Measurements from ENCODE around the gene SMYD4. TPM values are rescaled to one million over a fixed set of nuclear protein-coding genes. Genes with fewer than 3 reads are reported as not detected.

SMYD4 gene
- total RNA-seq, 1 donor from 2014 or later, result 24.0 TPM

- H4K20me1 ChIP-seq (ENCODE audit: low read depth), result no peaks in the 10 kb centered on the region
- no peak overlapping the region for H3K9ac ChIP-seq
- Mint-ChIP-seq H3K27me3 (ENCODE audit: insufficient read depth, low read depth) (peaks cover under 1% of the 10 kb centered on the region), H3K9me3 (no peaks in the 10 kb centered on the region), H3K27ac (peak overlapping the region; percentile 90), H3K4me1 (peaks cover 12% of the 10 kb centered on the region), H3K4me3 (peak overlapping the region; percentile 30), H3K36me3 (peaks cover 3% of the 10 kb centered on the region)
- no peak overlapping the region for H3K27ac ChIP-seq
- no peaks in the 10 kb centered on the region for H3K36me3 ChIP-seq
- H3K9me3 ChIP-seq (ENCODE audit: low read depth), result no peaks in the 10 kb centered on the region
- H3K4me2 ChIP-seq, result no peak overlapping the region
- H2AFZ ChIP-seq (replicated peaks), result no peak overlapping the region
- no peaks in the 10 kb centered on the region for H3K79me2 ChIP-seq (ENCODE audit: low read depth)
- H3K4me1 ChIP-seq, result no peaks in the 10 kb centered on the region
- no peaks in the 10 kb centered on the region for H3K27me3 ChIP-seq
- DNase-seq (ENCODE audit: low spot score), result no peak
- H3F3A ChIP-seq (ENCODE audit: low read depth), result no peaks in the 10 kb centered on the region
- H3K4me3 ChIP-seq, result no peak overlapping the region
- no peak for TF ChIP-seq EZH2phosphoT487 (IDR thresholded peaks at IDR 0.05)
Measured at GRCh38 chr17:1737531-1738291, 92.0 kb downstream of the SMYD4 start.

- TF ChIP-seq CTCF (IDR thresholded peaks at IDR 0.05) (no peak), EZH2 (IDR thresholded peaks at IDR 0.05) (no peak), EZH2phosphoT487 (IDR thresholded peaks at IDR 0.05) (no peak)
- no peak overlapping the region for H3K9ac ChIP-seq
- H4K20me1 ChIP-seq (ENCODE audit: low read depth), result no peaks in the 10 kb centered on the region
- no peaks in the 10 kb centered on the region for H3K9me3 ChIP-seq (ENCODE audit: low read depth)
- no peak overlapping the region for H2AFZ ChIP-seq (replicated peaks)
- peak overlapping the region; percentile 92 for H3K27ac Mint-ChIP-seq
- no peak for DNase-seq (ENCODE audit: low spot score)
- no peak overlapping the region for H3K4me2 ChIP-seq
- no peaks in the 10 kb centered on the region for H3K4me1 ChIP-seq
- H3K79me2 ChIP-seq (ENCODE audit: low read depth), result no peaks in the 10 kb centered on the region
- peaks cover 10% of the 10 kb centered on the region for H3K4me1 Mint-ChIP-seq
- H3K9me3 Mint-ChIP-seq, result no peaks in the 10 kb centered on the region
- no peaks in the 10 kb centered on the region for H3K36me3 ChIP-seq
- no peak overlapping the region for H3K27ac ChIP-seq
- peaks cover 3% of the 10 kb centered on the region for H3K36me3 Mint-ChIP-seq
- no peaks in the 10 kb centered on the region for H3K27me3 Mint-ChIP-seq (ENCODE audit: insufficient read depth, low read depth)
- H3K27me3 ChIP-seq, result no peaks in the 10 kb centered on the region
- H3K4me3 Mint-ChIP-seq, result peak overlapping the region; percentile 30
- H3F3A ChIP-seq (ENCODE audit: low read depth), result no peaks in the 10 kb centered on the region
- no peak overlapping the region for H3K4me3 ChIP-seq
Measured at GRCh38 chr17:1736348-1737281, 93.1 kb downstream of the SMYD4 start.

- Histone ChIP-seq H3K4me3 (no peak overlapping the region), H3K79me2 (ENCODE audit: low read depth) (no peaks in the 10 kb centered on the region), H3K9ac (no peak overlapping the region), H3K36me3 (no peaks in the 10 kb centered on the region), H4K20me1 (ENCODE audit: low read depth) (no peaks in the 10 kb centered on the region), H3K4me1 (no peaks in the 10 kb centered on the region), H3K9me3 (ENCODE audit: low read depth) (no peaks in the 10 kb centered on the region), H3K27ac (no peak overlapping the region), H3F3A (ENCODE audit: low read depth) (no peaks in the 10 kb centered on the region), H3K27me3 (no peaks in the 10 kb centered on the region), H3K4me2 (no peak overlapping the region), H2AFZ (replicated peaks) (no peak overlapping the region)
- Mint-ChIP-seq H3K36me3 (peaks cover 3% of the 10 kb centered on the region), H3K4me1 (peaks cover 10% of the 10 kb centered on the region), H3K27me3 (ENCODE audit: insufficient read depth, low read depth) (no peaks in the 10 kb centered on the region), H3K4me3 (no peak overlapping the region), H3K9me3 (no peaks in the 10 kb centered on the region), H3K27ac (no peak overlapping the region)
- DNase-seq (ENCODE audit: low spot score), result no peak
- TF ChIP-seq EZH2 (IDR thresholded peaks at IDR 0.05) (no peak), EZH2phosphoT487 (IDR thresholded peaks at IDR 0.05) (no peak), CTCF (IDR thresholded peaks at IDR 0.05) (no peak)
Measured at GRCh38 chr17:1735834-1736347, 93.8 kb downstream of the SMYD4 start.

Measured in neural progenitor cell (in vitro differentiated cells).